ENCODE data around the gene PCDH9.
A peak's percentile ranks its signal among the peaks of the same experiment; 100 is the strongest.

PCDH9 gene

GRCh38 chr13:67084066-67084465, 146.1 kb downstream of the PCDH9 start:
- no peak for DNase-seq (ENCODE audit: low spot score)

GRCh38 chr13:67083519-67083918, 146.6 kb downstream of the PCDH9 start:
- DNase-seq (ENCODE audit: low spot score): no peak

- no peak for DNase-seq (ENCODE audit: low spot score)
Measured at GRCh38 chr13:67080351-67080750, 149.8 kb downstream of the PCDH9 start.

- DNase-seq (ENCODE audit: low spot score): no peak
Measured at GRCh38 chr13:67078062-67078461, 152.1 kb downstream of the PCDH9 start.

GRCh38 chr13:67077132-67077531, 153.0 kb downstream of the PCDH9 start:
- no peak for DNase-seq (ENCODE audit: low spot score)

- DNase-seq (ENCODE audit: low spot score): no peak
Measured at GRCh38 chr13:67076378-67076777, 153.8 kb downstream of the PCDH9 start.

- peak; percentile 16 for DNase-seq (ENCODE audit: low spot score)
Measured at GRCh38 chr13:67075239-67075638, 154.9 kb downstream of the PCDH9 start.

- no peak for DNase-seq (ENCODE audit: low spot score)
Measured at GRCh38 chr13:67071918-67072598, 158.1 kb downstream of the PCDH9 start.

- DNase-seq (ENCODE audit: low spot score): no peak
Measured at GRCh38 chr13:67070306-67070705, 159.8 kb downstream of the PCDH9 start.

- no peak for DNase-seq (ENCODE audit: low spot score)
Measured at GRCh38 chr13:67069117-67069767, 160.9 kb downstream of the PCDH9 start.

- no peak for DNase-seq (ENCODE audit: low spot score)
Measured at GRCh38 chr13:67064920-67065319, 165.2 kb downstream of the PCDH9 start.

- no peak for DNase-seq (ENCODE audit: low spot score)
Measured at GRCh38 chr13:67063036-67063435, 167.1 kb downstream of the PCDH9 start.

- no peak for DNase-seq (ENCODE audit: low spot score)
Measured at GRCh38 chr13:67062160-67062559, 168.0 kb downstream of the PCDH9 start.

GRCh38 chr13:67061750-67062149, 168.4 kb downstream of the PCDH9 start:
- DNase-seq (ENCODE audit: low spot score): no peak

GRCh38 chr13:67052550-67053490, 177.3 kb downstream of the PCDH9 start:
- no peak for DNase-seq (ENCODE audit: low spot score)

- DNase-seq (ENCODE audit: low spot score): no peak
Measured at GRCh38 chr13:67049744-67050143, 180.4 kb downstream of the PCDH9 start.

GRCh38 chr13:67048821-67049150, 181.3 kb downstream of the PCDH9 start:
- no peak for DNase-seq (ENCODE audit: low spot score)

GRCh38 chr13:67048084-67048820, 181.9 kb downstream of the PCDH9 start:
- DNase-seq (ENCODE audit: low spot score): no peak

GRCh38 chr13:67045357-67045756, 184.8 kb downstream of the PCDH9 start:
- DNase-seq (ENCODE audit: low spot score): no peak

GRCh38 chr13:67043901-67044300, 186.2 kb downstream of the PCDH9 start:
- no peak for DNase-seq (ENCODE audit: low spot score)

GRCh38 chr13:67042556-67042955, 187.6 kb downstream of the PCDH9 start:
- DNase-seq (ENCODE audit: low spot score): no peak

Measured in RKO (cell line).